OCI-LY7 (cell line): ENCODE results near the gene UBR2. TPM values are rescaled to one million over a fixed set of nuclear protein-coding genes. Genes with fewer than 3 reads are reported as not detected.
"Not testable (repeated sequence)": the region's sequence is repeated elsewhere in the genome, so short reads cannot be mapped to it uniquely, and the experiment has no call there.

Experiments used
- BruUV-seq: library from RNA; stranded (reverse); fragments of 400-500 nt; replicated peaks from 2 replicates; lab custom pipeline; 2021; lab: Mats Ljungman, UMichigan
- CTCF ChIA-PET: fragments of 300-600 bp; sonication (Branson Sonifier 250); formaldehyde crosslinking; loops from one replicate; lab custom pipeline; 2022; ENCODE audit warnings: antibody characterized with exemption; ENCODE audit not compliant: unreplicated experiment; lab: Charles Lee
- POLR2A ChIA-PET: fragments of 300-600 bp; sonication (Branson Sonifier 250); formaldehyde crosslinking; loops from one replicate; lab custom pipeline; 2022; ENCODE audit warnings: antibody characterized with exemption; lab: Charles Lee
- DNase-seq: peaks from one replicate; pipeline ENCODE4 v3.0.0-alpha.2; 2015; ENCODE audit warnings: low spot score
- H2AFZ ChIP-seq: fragments of 200-600 bp; sonication (generic), shearing (Covaris generic); 2 replicates; pipeline ENCODE4 v1.6.1; 2014; ENCODE audit warnings: mild to moderate bottlenecking, antibody characterized with exemption, low read length, moderate library complexity
- H3K27ac ChIP-seq: fragments of 200-600 bp; sonication (generic); 2 replicates; pipeline ENCODE4 v1.5.1; 2014; ENCODE audit warnings: mixed run types, low read depth, mild to moderate bottlenecking, moderate library complexity, low read length, inconsistent platforms; ENCODE audit not compliant: poor library complexity, severe bottlenecking
- H3K36me3 ChIP-seq: fragments of 200-600 bp; sonication (generic); 2 replicates; pipeline ENCODE4 v1.6.1; 2014; ENCODE audit warnings: mild to moderate bottlenecking, antibody characterized with exemption, low read length, moderate library complexity, mixed read lengths; ENCODE audit not compliant: insufficient read depth
- H3K4me1 ChIP-seq: fragments of 200-600 bp; sonication (generic); 2 replicates; pipeline ENCODE4 v1.5.1; 2014; ENCODE audit warnings: mild to moderate bottlenecking, low read length; ENCODE audit not compliant: insufficient read depth, poor library complexity, severe bottlenecking
- H3K4me2 ChIP-seq: fragments of 200-600 bp; sonication (generic); 2 replicates; pipeline ENCODE4 v1.6.1; 2014; ENCODE audit warnings: mild to moderate bottlenecking, low read length
- H3K4me3 ChIP-seq: fragments of 200-600 bp; sonication (generic); 2 replicates; pipeline ENCODE4 v1.5.1; 2014; ENCODE audit warnings: mild to moderate bottlenecking, low read depth, low read length; ENCODE audit not compliant: poor library complexity, severe bottlenecking
- H3K79me2 ChIP-seq: fragments of 200-600 bp; sonication (generic); 2 replicates; pipeline ENCODE4 v1.6.1; 2016; ENCODE audit warnings: low read depth, mild to moderate bottlenecking, low read length, moderate library complexity, mixed read lengths; ENCODE audit not compliant: insufficient read depth
- H3K9me2 ChIP-seq: fragments of 200-600 bp; sonication (generic); 2 replicates; pipeline ENCODE4 v1.6.1; 2016; ENCODE audit warnings: mild to moderate bottlenecking, low read length, mixed read lengths; ENCODE audit not compliant: insufficient read depth
- H3K9me3 ChIP-seq: fragments of 200-600 bp; sonication (generic); 2 replicates; pipeline ENCODE4 v1.6.1; 2014; ENCODE audit warnings: mild to moderate bottlenecking, mixed run types, low read length, mixed read lengths
- H4K20me1 ChIP-seq: fragments of 200-600 bp; sonication (generic); 2 replicates; pipeline ENCODE4 v1.6.1; 2014; ENCODE audit warnings: mild to moderate bottlenecking, antibody characterized with exemption, low read length, moderate library complexity, mixed read lengths; ENCODE audit not compliant: insufficient read depth
- CTCF ChIP-seq: fragments of 200-600 bp; sonication (generic); conservative IDR thresholded peaks from 2 replicates; pipeline ENCODE4 v1.5.1; 2014; ENCODE audit warnings: mild to moderate bottlenecking, antibody characterized with exemption, low read length, moderate library complexity, mixed read lengths
- EZH2phosphoT487 ChIP-seq: fragments of 200-600 bp; sonication (generic); IDR thresholded peaks from 2 replicates; pipeline ENCODE4 v1.6.1; 2018; ENCODE audit warnings: low read depth, borderline replicate concordance, mild to moderate bottlenecking, mixed run types, antibody characterized with exemption, low read length, moderate library complexity, mixed read lengths
- intact Hi-C: fragments of 100-400 bp; cut with micrococcal nuclease; formaldehyde crosslinking; loops from one replicate; pipeline ENCODE4 v1.10.0; 2022; ENCODE audit not compliant: unreplicated experiment
- total RNA-seq, 2 experiments: library from RNA; depleted of rRNA in 1 of 2; stranded (reverse); fragments of >200 nt in 1 of 2; shearing (Covaris generic) in 1 of 2; gene quantifications; 2 replicates each; pipeline ENCODE4 v1.2.3, GENCODE V29; 2014 to 2022

UBR2 gene
- total RNA-seq, 2 experiments from 2014 or later, result 17.1 to 26.7 TPM

- Histone ChIP-seq H4K20me1 (no peaks in the 10 kb centered on the region), H2AFZ (no peak overlapping the region), H3K4me1 (no peaks in the 10 kb centered on the region), H3K4me3 (no peak overlapping the region), H3K79me2 (no peaks in the 10 kb centered on the region), H3K9me2 (no peaks in the 10 kb centered on the region), H3K27ac (no peak overlapping the region), H3K4me2 (no peak overlapping the region), H3K9me3 (no peaks in the 10 kb centered on the region), H3K36me3 (no peaks in the 10 kb centered on the region)
- peak; percentile 30 for DNase-seq
- intact Hi-C loops, result no loop called here
- CTCF ChIA-PET, result no interaction called here
- TF ChIP-seq CTCF (no peak), EZH2phosphoT487 (no peak)
- BruUV-seq, result no TSS peak
- POLR2A ChIA-PET, result interaction anchor here (0.5 to 0.7 kb wide), 3 partner anchors 328 to 551 kb away, joined by 3 to 6 read pairs (median 5); no protein-coding TSS in a partner anchor
These were observed 8.1 kb upstream of the UBR2 start for GRCh38 chr6:42555477-42556457.

GRCh38 chr6:42556462-42556861, 7.4 kb upstream of the UBR2 start:
- no peaks in the 10 kb centered on the region for H3K9me3 ChIP-seq
- H3K4me3 ChIP-seq, result no peak overlapping the region
- ChIA-PET POLR2A (interaction anchor here (0.6 kb wide), 1 partner anchor 351 kb away, joined by 5 read pairs; no protein-coding TSS in a partner anchor), CTCF (no interaction called here)
- H4K20me1 ChIP-seq, result no peaks in the 10 kb centered on the region
- intact Hi-C loops, result no loop called here
- H2AFZ ChIP-seq, result no peak overlapping the region
- no peaks in the 10 kb centered on the region for H3K36me3 ChIP-seq
- H3K4me1 ChIP-seq, result no peaks in the 10 kb centered on the region
- no peak for DNase-seq
- no peaks in the 10 kb centered on the region for H3K9me2 ChIP-seq
- no TSS peak for BruUV-seq
- no peak overlapping the region for H3K4me2 ChIP-seq
- H3K79me2 ChIP-seq, result no peaks in the 10 kb centered on the region
- TF ChIP-seq CTCF (no peak), EZH2phosphoT487 (no peak)
- no peak overlapping the region for H3K27ac ChIP-seq

- H4K20me1 ChIP-seq, DNase-seq, H3K36me3 ChIP-seq, CTCF ChIA-PET, H3K4me3 ChIP-seq, BruUV-seq, H3K4me1 ChIP-seq, H3K4me2 ChIP-seq, H3K9me3 ChIP-seq, H3K9me2 ChIP-seq, H3K27ac ChIP-seq, H3K79me2 ChIP-seq, intact Hi-C loops, H2AFZ ChIP-seq: not testable (repeated sequence)
- POLR2A ChIA-PET, result interaction anchor here (0.6 to 1.6 kb wide), 5 partner anchors 13 to 624 kb away, joined by 3 to 6 read pairs (median 5); no protein-coding TSS in a partner anchor
These were observed 4.6 kb upstream of the UBR2 start for GRCh38 chr6:42559276-42559675.
